ENCODE results near the gene LRBA. TPM values are rescaled to one million over a fixed set of nuclear protein-coding genes. Genes with fewer than 3 reads are reported as not detected.

Gene LRBA
- total RNA-seq, 3 donors from 2014 or later = 26.9 to 138 (median 93.7) TPM

- intact Hi-C loops (cut with DNase I; ENCODE audit: low total_unique reads) = no loop called here
- Histone ChIP-seq H3K36me3 (no peaks in the 10 kb centered on the region), H3K4me3 (no peak overlapping the region), H3K27ac (no peak overlapping the region), H3K27me3 (no peaks in the 10 kb centered on the region), H3K9me3 (no peaks in the 10 kb centered on the region), H3K4me1 (no peaks in the 10 kb centered on the region)
- DNase-seq (ENCODE audit: low spot score in 2 of 2) = no peak
- TF ChIP-seq CTCF (IDR thresholded peaks at IDR 0.05) (no peak), POLR2AphosphoS5 (IDR thresholded peaks at IDR 0.05) (no peak), POLR2A (IDR thresholded peaks at IDR 0.05) (no peak)
These were observed 596.2 kb downstream of the LRBA start for GRCh38 chr4:150418757-150419410.

GRCh38 chr4:150415213-150415612 lies 599.9 kb downstream of the LRBA start:
- Histone ChIP-seq H3K4me1 (no peaks in the 10 kb centered on the region), H3K27ac (no peak overlapping the region), H3K9me3 (no peaks in the 10 kb centered on the region), H3K36me3 (no peaks in the 10 kb centered on the region), H3K27me3 (no peaks in the 10 kb centered on the region), H3K4me3 (no peak overlapping the region)
- intact Hi-C loops (cut with DNase I; ENCODE audit: low total_unique reads) = no loop called here
- DNase-seq (ENCODE audit: low spot score in 2 of 2) = no peak
- no peak for TF ChIP-seq POLR2A (IDR thresholded peaks at IDR 0.05)

DNA sequence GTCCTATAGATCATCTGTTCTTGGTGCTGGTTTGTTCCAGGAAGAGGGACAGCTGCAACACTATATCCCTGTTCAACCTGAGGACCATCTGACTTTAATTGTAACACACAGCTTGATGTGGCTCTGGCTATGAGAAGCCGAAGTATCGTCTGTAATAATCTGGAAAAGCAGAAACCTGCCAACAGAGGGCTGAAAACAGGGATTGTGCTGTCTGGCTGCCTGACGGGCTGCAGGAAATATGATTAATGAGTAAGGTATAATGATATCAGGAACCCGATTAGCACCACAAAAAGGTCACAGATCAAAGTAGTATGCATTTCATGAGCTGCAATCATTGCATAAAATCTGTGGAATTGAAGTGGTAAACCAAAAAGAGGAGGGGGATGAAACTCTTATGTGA lies 603.6 kb downstream of the LRBA start:
- Histone ChIP-seq H3K27ac (no peak overlapping the region), H3K27me3 (no peaks in the 10 kb centered on the region), H3K4me3 (no peak overlapping the region), H3K4me1 (no peaks in the 10 kb centered on the region), H3K9me3 (no peaks in the 10 kb centered on the region), H3K36me3 (no peaks in the 10 kb centered on the region)
- intact Hi-C loops (cut with DNase I; ENCODE audit: low total_unique reads) = no loop called here
- no peak for DNase-seq (ENCODE audit: low spot score in 2 of 2)
- TF ChIP-seq POLR2A (IDR thresholded peaks at IDR 0.05) (no peak), POLR2AphosphoS5 (IDR thresholded peaks at IDR 0.05) (no peak), CTCF (IDR thresholded peaks at IDR 0.05) (no peak)

DNA sequence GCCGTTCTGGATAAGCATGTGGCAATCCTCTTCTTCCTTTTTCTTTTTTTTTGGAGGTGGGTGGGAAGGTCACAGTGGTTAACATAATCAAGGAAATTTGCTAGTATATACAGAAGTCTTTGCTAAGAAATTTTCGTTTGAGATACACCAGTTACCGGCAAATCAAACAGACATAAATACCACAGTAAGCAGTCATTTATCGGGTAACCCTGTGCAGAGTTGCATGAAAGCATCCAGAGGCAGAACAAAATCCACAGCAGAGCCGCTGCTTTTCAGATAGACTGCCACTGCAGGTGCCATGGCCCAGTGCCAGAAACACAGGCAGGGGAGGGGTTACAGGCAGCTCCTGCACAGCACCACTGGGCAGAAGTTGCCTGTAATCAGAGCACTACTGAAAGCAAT lies 612.2 kb downstream of the LRBA start:
- Histone ChIP-seq H3K27ac (no peak overlapping the region), H3K9me3 (no peaks in the 10 kb centered on the region), H3K27me3 (no peaks in the 10 kb centered on the region), H3K4me3 (no peak overlapping the region), H3K36me3 (no peaks in the 10 kb centered on the region), H3K4me1 (no peaks in the 10 kb centered on the region)
- intact Hi-C loops (cut with DNase I; ENCODE audit: low total_unique reads) = no loop called here
- TF ChIP-seq POLR2AphosphoS5 (IDR thresholded peaks at IDR 0.05) (no peak), CTCF (IDR thresholded peaks at IDR 0.05) (no peak), POLR2A (IDR thresholded peaks at IDR 0.05) (no peak)
- DNase-seq (ENCODE audit: low spot score in 2 of 2) = no peak

DNA sequence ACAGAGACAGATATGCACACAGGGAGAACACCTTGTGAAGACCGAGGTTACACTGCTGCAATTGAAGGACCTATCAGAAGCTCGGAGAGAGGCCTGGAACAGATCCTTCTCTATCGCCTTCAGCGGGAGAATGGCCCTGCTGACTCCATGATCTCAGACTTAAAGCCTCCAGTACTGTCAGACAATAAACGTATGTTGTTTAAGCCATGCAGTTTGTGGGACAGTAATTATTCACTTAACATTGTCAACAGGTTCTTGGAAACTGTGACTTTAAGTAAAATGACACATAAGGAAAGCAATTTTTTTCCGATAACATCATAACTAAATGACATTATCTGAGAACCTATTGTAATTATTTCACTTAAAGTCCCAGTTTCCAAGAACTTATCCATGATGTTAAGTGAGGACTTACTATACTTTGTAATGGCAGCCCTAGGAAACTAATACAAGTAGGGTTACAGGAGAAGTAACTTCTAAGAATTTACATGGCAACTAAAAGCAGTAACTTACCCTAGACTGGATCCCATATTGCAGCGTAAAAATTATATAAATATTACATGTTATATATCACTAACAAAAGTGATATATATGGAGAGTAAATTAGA lies 613.9 kb downstream of the LRBA start:
- no peak for DNase-seq (ENCODE audit: low spot score in 2 of 2)
- no peaks in the 10 kb centered on the region for H3K36me3 ChIP-seq
- H3K27ac ChIP-seq = no peak overlapping the region
- H3K27me3 ChIP-seq = no peaks in the 10 kb centered on the region
- no peaks in the 10 kb centered on the region for H3K4me1 ChIP-seq
- TF ChIP-seq CTCF (IDR thresholded peaks at IDR 0.05) (no peak), POLR2AphosphoS5 (IDR thresholded peaks at IDR 0.05) (no peak), POLR2A (IDR thresholded peaks at IDR 0.05) (no peak)
- intact Hi-C loops (cut with DNase I; ENCODE audit: low total_unique reads) = no loop called here
- no peak overlapping the region for H3K4me3 ChIP-seq
- H3K9me3 ChIP-seq = no peaks in the 10 kb centered on the region

All from breast epithelium (tissue), 4 donors.